NT2/D1 (cell line): Measurements from ENCODE around the gene TMEM147.
A peak's percentile ranks its signal among the peaks of the same experiment; 100 is the strongest.

Experiments used
- DNase-seq: peaks from one replicate; pipeline ENCODE4 v3.0.0-alpha.2; 2011; ENCODE audit warnings: low read depth, low spot score
- H3K27me3 ChIP-seq: 2 replicates; pipeline ENCODE4 v1.6.0; 2011; ENCODE audit warnings: mild to moderate bottlenecking; ENCODE audit not compliant: insufficient read length, insufficient read depth
- H3K36me3 ChIP-seq: 2 replicates; pipeline ENCODE4 v1.6.1; 2011; ENCODE audit warnings: mild to moderate bottlenecking, low read length, mixed read lengths; ENCODE audit not compliant: insufficient read depth, insufficient read length
- H3K4me1 ChIP-seq: 2 replicates; pipeline ENCODE4 v1.5.1; 2011; ENCODE audit not compliant: insufficient read depth, insufficient read length
- H3K4me3 ChIP-seq: 2 replicates; pipeline ENCODE4 v1.5.1; 2011; ENCODE audit warnings: low read depth; ENCODE audit not compliant: insufficient read length
- H3K9ac ChIP-seq: 2 replicates; pipeline ENCODE4 v1.6.0; 2011; ENCODE audit warnings: low read depth; ENCODE audit not compliant: insufficient read length
- H3K9me3 ChIP-seq: 2 replicates; pipeline ENCODE4 v1.5.1; 2011; ENCODE audit warnings: mild to moderate bottlenecking, low read length; ENCODE audit not compliant: insufficient read depth
- SUZ12 ChIP-seq: IDR thresholded peaks from 2 replicates; pipeline ENCODE4 v1.6.1; 2011; ENCODE audit not compliant: insufficient read length, insufficient read depth; ENCODE audit errors: extremely low read depth
- YY1 ChIP-seq: IDR thresholded peaks from 2 replicates; pipeline ENCODE4 v1.6.1; 2011; ENCODE audit not compliant: insufficient read length, insufficient read depth
- ZNF274 ChIP-seq: IDR thresholded peaks from 2 replicates; pipeline ENCODE4 v1.6.1; 2011; ENCODE audit warnings: mild to moderate bottlenecking, low read depth, low read length

TMEM147 gene

DNA sequence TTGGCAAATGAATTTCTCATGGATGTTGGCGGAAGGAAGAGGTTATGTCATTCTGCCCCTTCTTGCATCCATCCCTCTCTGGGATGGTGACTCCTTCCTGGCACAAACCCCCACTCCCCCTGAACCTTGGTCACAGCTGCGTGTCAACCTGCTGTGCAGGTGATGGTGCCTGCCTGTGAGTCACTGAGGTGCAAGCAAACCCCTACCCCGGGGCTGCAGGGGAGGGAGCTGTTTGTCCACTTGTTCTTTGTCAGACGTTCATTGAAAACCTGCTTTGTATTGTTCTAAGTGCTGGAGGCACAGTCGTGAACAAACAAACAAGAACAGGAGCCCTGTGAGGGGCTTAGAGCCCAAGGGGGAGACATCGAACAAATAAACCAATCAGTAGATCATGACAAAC is 14.1 kb upstream of the TMEM147 start:
- peaks cover 2% of the 10 kb centered on the region for H3K4me1 ChIP-seq
- no peak for DNase-seq
- no peak overlapping the region for H3K9ac ChIP-seq
- no peak for TF ChIP-seq SUZ12
- TF ChIP-seq ZNF274 = no peak
- TF ChIP-seq YY1 = no peak
- no peaks in the 10 kb centered on the region for H3K27me3 ChIP-seq
- no peaks in the 10 kb centered on the region for H3K36me3 ChIP-seq
- H3K4me3 ChIP-seq = no peak overlapping the region
- no peaks in the 10 kb centered on the region for H3K9me3 ChIP-seq

DNA sequence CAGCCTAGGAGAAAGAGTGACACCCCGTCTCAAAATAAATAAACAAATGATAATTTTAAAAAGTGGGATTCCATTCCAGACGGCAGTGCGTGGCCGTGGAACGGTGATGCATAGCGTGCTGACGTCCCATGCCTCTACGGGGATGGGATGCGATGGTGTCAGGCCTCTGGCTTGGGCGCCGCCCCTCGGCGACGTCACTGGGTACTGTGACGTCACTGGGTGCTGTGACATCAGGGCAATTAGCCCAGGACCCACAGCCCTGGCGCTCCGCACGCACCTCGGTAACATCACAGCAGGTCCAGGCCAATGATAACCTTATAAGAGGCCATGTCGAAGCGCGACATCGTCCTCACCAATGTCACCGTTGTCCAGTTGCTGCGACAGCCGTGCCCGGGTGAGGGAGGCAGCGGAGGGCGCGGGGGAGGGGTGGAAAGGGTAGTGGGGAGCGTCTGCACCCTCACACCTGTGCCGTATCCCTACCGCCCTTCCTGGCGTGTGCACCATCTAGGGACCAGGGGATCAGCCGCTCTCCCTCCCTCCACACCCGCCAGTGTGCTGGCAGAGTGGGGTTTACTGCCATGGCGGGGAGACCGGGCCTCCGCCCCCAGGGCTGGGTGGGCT is 12.1 kb upstream of the TMEM147 start, which contains the start of gene GAPDHS:
Gene GAPDHS, plus strand, starts transcription at position 256 of the 621 bp plus-strand sequence. Its CDS starts 72 bp downstream, at position 328.
- Histone ChIP-seq H3K4me1 (peaks cover 6% of the 10 kb centered on the region), H3K9ac (no peak within 1 kb of the TSS), H3K36me3 (no peaks in the 10 kb centered on the region), H3K27me3 (no peaks in the 10 kb centered on the region), H3K4me3 (no peak within 1 kb of the TSS), H3K9me3 (no peaks in the 10 kb centered on the region)
- no peak for DNase-seq
- TF ChIP-seq SUZ12 (no peak), ZNF274 (no peak), YY1 (no peak)

DNA sequence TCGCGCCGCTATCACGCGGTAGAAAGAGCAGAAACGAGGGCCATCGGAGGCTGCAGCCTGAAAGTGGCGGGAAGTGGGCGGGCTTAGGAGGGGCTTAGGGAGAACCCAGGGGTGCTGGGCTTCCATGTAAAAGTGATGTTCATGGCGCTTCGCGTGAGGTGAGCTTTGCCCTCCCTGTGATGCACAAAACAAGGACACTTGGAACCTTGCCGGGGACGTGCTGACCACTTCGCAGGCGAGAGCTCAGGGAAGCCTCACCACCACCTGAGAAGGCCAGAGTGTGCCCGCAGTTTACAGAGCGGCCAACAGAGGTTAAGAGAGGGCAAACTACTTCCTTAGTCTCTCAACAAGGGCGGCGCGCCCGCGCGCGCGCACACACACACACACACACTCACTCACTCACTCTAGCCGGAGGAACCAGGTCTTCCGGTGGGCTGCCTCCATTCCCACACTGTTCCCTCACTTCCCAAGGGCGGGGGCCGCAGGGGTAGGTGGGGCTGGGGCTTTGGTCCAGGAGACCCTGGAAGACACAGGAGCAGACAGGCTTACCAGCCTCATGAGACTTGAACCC is 11.5 kb upstream of the TMEM147 start:
- no peak for DNase-seq
- Histone ChIP-seq H3K9ac (no peak overlapping the region), H3K4me3 (no peak overlapping the region), H3K36me3 (no peaks in the 10 kb centered on the region), H3K9me3 (no peaks in the 10 kb centered on the region), H3K27me3 (no peaks in the 10 kb centered on the region), H3K4me1 (peaks cover 6% of the 10 kb centered on the region)
- TF ChIP-seq SUZ12 = no peak
- TF ChIP-seq YY1 = no peak
- TF ChIP-seq ZNF274 = no peak

DNA sequence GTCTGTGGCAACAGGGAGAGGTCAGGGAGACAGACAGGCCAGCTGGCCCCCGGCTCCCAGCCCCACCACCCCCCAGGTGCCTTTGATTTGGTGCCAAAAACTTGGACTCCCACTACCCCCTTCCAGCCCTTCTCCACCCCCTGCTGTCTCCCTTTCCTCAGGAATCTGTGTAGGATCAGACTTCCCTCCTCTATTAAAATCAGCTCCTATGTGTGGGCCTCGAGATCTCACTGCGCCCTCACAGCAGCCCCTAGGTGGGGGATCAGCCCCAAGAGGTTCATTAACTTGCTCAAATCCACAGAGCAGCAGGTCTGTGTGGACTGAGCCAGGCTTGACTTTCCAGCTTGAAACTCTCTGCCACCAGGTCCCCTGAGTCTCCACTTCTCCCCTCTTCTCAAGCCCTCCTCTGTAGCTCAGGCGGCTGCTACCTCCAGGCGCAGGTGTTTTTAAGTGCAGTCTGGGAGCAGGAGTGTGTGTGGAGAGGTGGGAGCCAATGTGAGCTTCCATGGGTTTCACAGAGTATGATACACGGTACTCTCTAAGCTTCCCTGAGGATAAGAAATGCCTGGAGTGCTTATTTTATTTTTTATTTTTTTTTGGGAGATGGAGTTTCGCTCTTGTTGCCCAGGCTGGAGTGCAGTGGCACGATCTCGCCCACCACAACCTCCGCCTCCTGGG is 10.5 kb upstream of the TMEM147 start:
- no peaks in the 10 kb centered on the region for H3K27me3 ChIP-seq
- peaks cover 2% of the 10 kb centered on the region for H3K36me3 ChIP-seq
- no peak for DNase-seq
- H3K4me1 ChIP-seq = peaks cover 9% of the 10 kb centered on the region
- H3K4me3 ChIP-seq = no peak overlapping the region
- no peaks in the 10 kb centered on the region for H3K9me3 ChIP-seq
- TF ChIP-seq YY1 = no peak
- no peak for TF ChIP-seq SUZ12
- H3K9ac ChIP-seq = peak overlapping the region; percentile 50

DNA sequence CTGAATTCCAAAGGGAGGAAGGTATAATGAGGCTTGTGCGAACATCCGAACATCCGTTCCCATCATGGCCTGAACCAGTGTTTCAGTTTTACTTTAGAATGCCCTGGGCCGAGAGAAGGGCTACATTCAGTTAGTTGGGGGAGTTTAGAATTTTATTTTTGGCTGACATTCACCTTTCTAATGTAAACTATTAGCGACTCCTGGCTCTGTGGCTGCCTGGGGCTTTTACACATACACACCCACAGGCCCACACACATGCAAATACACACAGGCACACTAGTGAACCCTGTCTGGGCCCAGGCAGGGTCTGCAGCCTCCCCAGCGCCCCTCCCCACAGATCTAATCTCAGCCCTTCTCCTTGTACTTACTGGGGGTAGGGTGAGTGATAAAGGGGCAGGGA is 6.1 kb upstream of the TMEM147 start:
- H3K9ac ChIP-seq = no peak overlapping the region
- peaks cover 14% of the 10 kb centered on the region for H3K4me1 ChIP-seq
- TF ChIP-seq SUZ12 (no peak), YY1 (no peak), ZNF274 (no peak)
- no peaks in the 10 kb centered on the region for H3K9me3 ChIP-seq
- no peak overlapping the region for H3K4me3 ChIP-seq
- DNase-seq = no peak
- no peaks in the 10 kb centered on the region for H3K27me3 ChIP-seq
- H3K36me3 ChIP-seq = peaks cover 33% of the 10 kb centered on the region

DNA sequence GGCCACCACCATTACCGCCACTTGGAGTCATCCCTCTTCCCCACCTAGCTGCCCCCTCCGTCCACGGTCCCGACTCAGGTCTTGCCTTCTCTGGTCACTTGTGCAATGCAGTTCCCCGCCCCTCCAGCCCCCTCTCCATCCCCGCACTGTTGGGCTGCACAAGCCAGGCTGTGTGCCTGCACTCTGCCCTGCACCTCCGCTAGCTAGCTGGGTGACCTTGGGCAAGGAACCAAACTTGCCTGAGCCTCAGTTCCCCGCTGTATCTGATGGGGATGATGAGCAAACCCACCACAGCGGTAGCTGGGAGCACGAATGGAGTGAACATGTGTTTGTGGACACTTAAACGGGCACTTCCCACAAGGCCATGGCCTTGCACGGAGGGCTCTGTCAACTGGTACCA is 5.6 kb upstream of the TMEM147 start:
- no peaks in the 10 kb centered on the region for H3K9me3 ChIP-seq
- TF ChIP-seq SUZ12 (no peak), ZNF274 (no peak), YY1 (no peak)
- H3K27me3 ChIP-seq = no peaks in the 10 kb centered on the region
- no peak for DNase-seq
- peaks cover 34% of the 10 kb centered on the region for H3K36me3 ChIP-seq
- H3K4me3 ChIP-seq = no peak overlapping the region
- no peak overlapping the region for H3K9ac ChIP-seq
- peaks cover 14% of the 10 kb centered on the region for H3K4me1 ChIP-seq

DNA sequence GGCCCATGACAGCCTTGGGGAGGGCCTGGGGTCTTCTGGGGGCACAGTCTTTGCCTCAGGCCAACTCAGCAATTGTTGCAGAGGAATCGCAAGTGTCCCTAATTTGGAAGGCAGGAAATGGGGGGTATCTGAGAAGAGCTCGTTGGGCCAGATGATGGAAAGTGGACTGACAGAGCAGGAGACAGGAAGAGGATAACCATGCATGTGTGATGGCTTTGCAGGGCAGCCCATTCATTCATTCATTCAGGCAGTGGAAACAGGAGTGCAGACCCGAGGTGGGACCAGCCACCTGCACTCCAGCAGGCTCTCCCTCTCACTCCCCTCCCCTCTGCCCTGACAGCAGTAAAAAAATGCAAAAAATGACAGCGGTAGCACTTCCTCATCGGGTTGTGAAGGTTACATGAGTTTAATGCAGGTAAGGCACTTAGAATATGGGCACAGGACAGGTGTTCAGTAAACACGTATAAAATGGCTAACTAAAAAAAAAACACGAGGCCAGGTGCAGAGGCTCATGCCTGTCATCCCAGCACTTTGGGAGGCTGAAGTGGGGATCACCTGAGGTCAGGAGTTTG is 5.0 kb upstream of the TMEM147 start:
- Histone ChIP-seq H3K27me3 (no peaks in the 10 kb centered on the region), H3K9ac (no peak overlapping the region), H3K4me1 (peaks cover 14% of the 10 kb centered on the region), H3K36me3 (peaks cover 34% of the 10 kb centered on the region), H3K9me3 (no peaks in the 10 kb centered on the region), H3K4me3 (no peak overlapping the region)
- no peak for TF ChIP-seq SUZ12
- no peak for TF ChIP-seq YY1
- no peak for TF ChIP-seq ZNF274
- no peak for DNase-seq
